HEK293 (cell line): ENCODE results near the gene NUDCD3.
"Not testable (repeated sequence)": the region's sequence is repeated elsewhere in the genome, so short reads cannot be mapped to it uniquely, and the experiment has no call there.

Experiments used
- KLF1 ChIP-seq: fragments of 450-650 bp; formaldehyde crosslinking; IDR thresholded peaks from 2 replicates; pipeline ENCODE4 v1.5.1; 2016; ENCODE audit warnings: missing biosample characterization, missing genetic modification characterization
- KLF9 ChIP-seq: fragments of 450-650 bp; formaldehyde crosslinking; IDR thresholded peaks from 2 replicates; pipeline ENCODE4 v1.5.1; 2016; ENCODE audit warnings: missing biosample characterization, missing genetic modification characterization, low read depth
- MYNN ChIP-seq: fragments of 450-650 bp; formaldehyde crosslinking; IDR thresholded peaks from 2 replicates; pipeline ENCODE4 v1.5.1; 2016; ENCODE audit warnings: missing biosample characterization, missing genetic modification characterization, borderline replicate concordance
- PRDM1 ChIP-seq: fragments of 450-650 bp; formaldehyde crosslinking; IDR thresholded peaks from 2 replicates; pipeline ENCODE4; 2016; ENCODE audit warnings: missing biosample characterization, missing genetic modification characterization
- SETDB1 ChIP-seq: IDR thresholded peaks from one replicate; pipeline ENCODE4 v1.6.1; 2017; ENCODE audit warnings: mild to moderate bottlenecking, low read length, moderate library complexity, mixed read lengths; ENCODE audit not compliant: insufficient read length
- YY2 ChIP-seq: fragments of 450-650 bp; formaldehyde crosslinking; IDR thresholded peaks from 2 replicates; pipeline ENCODE4 v1.5.1; 2016; ENCODE audit warnings: missing biosample characterization, missing genetic modification characterization
- ZNF174 ChIP-seq: fragments of 450-650 bp; formaldehyde crosslinking; IDR thresholded peaks from 2 replicates; pipeline ENCODE4 v1.5.0; 2017; ENCODE audit warnings: missing biosample characterization, mild to moderate bottlenecking, missing genetic modification characterization
- ZNF76 ChIP-seq: fragments of 450-650 bp; formaldehyde crosslinking; IDR thresholded peaks from 2 replicates; pipeline ENCODE4; 2016; ENCODE audit warnings: low read depth, missing biosample characterization, missing genetic modification characterization, borderline replicate concordance
- TF ChIP-seq, protein P1 (sequence below): fragments of 450-650 bp; formaldehyde crosslinking; IDR thresholded peaks from 2 replicates; pipeline ENCODE4 v1.5.1; 2016; ENCODE audit warnings: missing biosample characterization, missing genetic modification characterization

DNA sequence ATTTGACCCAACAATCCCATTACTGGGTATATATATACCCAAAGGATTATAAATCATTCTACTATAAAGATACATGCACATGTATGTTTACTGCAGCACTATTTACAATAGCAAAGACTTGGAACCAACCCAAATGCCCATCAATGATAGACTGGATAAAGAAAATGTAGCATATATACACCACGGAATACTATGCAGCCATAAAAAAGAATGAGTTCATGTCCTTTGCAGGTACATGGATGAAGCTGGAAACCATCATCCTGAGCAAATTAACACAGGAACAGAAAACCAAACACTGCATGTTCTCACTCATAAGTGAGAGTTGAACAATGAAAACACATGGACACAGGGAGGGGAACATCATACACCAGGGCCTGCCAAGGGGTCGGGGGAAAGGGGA is 65.7 kb downstream of the NUDCD3 start:
- not testable (repeated sequence) for TF ChIP-seq KLF1 (tag by site-specific recombination); MYNN (tag by site-specific recombination); PRDM1; ZNF174 (tag by site-specific recombination); ZNF76 (tag by site-specific recombination); SETDB1; YY2 (tag by site-specific recombination); KLF9 (tag by site-specific recombination)
- TF ChIP-seq, protein P1, sequence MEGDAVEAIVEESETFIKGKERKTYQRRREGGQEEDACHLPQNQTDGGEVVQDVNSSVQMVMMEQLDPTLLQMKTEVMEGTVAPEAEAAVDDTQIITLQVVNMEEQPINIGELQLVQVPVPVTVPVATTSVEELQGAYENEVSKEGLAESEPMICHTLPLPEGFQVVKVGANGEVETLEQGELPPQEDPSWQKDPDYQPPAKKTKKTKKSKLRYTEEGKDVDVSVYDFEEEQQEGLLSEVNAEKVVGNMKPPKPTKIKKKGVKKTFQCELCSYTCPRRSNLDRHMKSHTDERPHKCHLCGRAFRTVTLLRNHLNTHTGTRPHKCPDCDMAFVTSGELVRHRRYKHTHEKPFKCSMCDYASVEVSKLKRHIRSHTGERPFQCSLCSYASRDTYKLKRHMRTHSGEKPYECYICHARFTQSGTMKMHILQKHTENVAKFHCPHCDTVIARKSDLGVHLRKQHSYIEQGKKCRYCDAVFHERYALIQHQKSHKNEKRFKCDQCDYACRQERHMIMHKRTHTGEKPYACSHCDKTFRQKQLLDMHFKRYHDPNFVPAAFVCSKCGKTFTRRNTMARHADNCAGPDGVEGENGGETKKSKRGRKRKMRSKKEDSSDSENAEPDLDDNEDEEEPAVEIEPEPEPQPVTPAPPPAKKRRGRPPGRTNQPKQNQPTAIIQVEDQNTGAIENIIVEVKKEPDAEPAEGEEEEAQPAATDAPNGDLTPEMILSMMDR: not testable (repeated sequence)
